H1 (cell line): ENCODE data around the gene ISM1. TPM values are rescaled to one million over a fixed set of nuclear protein-coding genes. Genes with fewer than 3 reads are reported as not detected.

Experiments used
- CTBP2 ChIP-seq: IDR thresholded peaks from 2 replicates; pipeline ENCODE4 v1.7.0; 2011; ENCODE audit warnings: borderline replicate concordance, mild to moderate bottlenecking, moderate library complexity, mixed read lengths, low read length; ENCODE audit not compliant: insufficient read depth, insufficient read length
- HDAC6 ChIP-seq: IDR thresholded peaks from one replicate; pipeline ENCODE4 v1.7.1; 2012; ENCODE audit warnings: low read depth, mild to moderate bottlenecking, inconsistent platforms, low read length, moderate library complexity
- polyA plus RNA-seq, 7 experiments: library from polyadenylated mRNA; depleted of rRNA in 3 of 7; stranded (reverse) in 5 of 7; unstranded in 2 of 7; fragments of >200 nt in 5 of 7; fragments of 200-250 nt in 2 of 7; gene quantifications; 1 replicate in 5 of 7; 2 replicates in 1 of 7; 4 replicates in 1 of 7; pipeline versions ENCODE4 v1.2.1 to v1.2.3, GENCODE V29; 2011 to 2013; ENCODE audit warnings: missing spikeins in 2 of 7, mixed read lengths in 2 of 7
- total RNA-seq: library from RNA; stranded (reverse); fragmentation: NEBNext Ultra II Directional; extraction: Animal tissue kit (Norgen Biotek cat#: 25700); gene quantifications from 2 replicates; pipeline ENCODE4 v1.2.1, GENCODE V29; 2021

The ISM1 gene
- total and polyA plus RNA-seq, 2 of the 8 experiments (the other 6 are each of a cell fraction or from before 2014, with no cell fraction given), result 0.62 to 0.97 TPM

- TF ChIP-seq HDAC6, result no peak
- no peak for TF ChIP-seq CTBP2
Observed at GRCh38 chr20:13199279-13199678, 21.8 kb upstream of the ISM1 start (continued).
